Measurements from ENCODE around the gene PDZK1IP1.

Gene PDZK1IP1

DNA sequence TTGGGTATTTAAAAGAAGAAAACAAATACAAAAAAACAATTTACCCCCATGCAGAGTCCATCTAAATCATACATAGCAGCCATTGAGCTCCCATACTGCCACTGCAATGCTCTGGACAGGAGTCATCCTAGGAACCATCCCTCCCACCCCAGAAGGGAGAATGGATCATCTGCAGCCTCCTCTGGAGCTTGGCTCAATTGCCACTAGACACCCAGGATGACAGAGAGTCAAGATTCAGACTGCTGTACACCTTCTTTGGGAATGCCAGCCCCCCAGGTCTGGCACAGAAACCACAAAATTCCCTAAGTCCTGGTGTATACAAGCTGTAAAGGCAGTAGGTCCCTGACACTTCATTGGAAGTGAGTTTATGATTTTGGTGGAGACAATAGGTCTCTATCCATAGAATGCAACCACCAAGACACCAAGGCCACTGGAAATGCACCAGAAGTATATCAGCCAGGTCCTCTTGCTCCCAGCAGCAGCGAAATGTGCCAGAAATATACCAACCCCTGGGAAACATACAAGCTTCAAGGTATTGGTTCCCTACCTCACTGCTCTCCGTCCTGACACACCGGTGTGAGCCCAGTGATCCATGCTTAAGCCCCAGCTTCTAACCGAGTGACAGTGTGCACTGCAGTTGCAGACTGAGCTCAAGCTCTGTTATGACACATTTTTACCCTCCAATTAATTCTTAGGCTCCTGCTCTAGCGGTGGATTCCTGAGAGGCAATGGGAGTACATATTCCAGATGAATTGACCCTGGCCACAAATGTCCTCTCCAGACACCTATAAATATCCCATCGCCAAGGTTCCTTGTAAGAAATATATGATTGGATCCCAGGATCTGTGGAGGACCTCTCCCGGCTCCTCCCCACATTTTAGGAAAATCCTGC, 37.8 kb upstream of the PDZK1IP1 start:
- no peak overlapping the region for H3K4me3 ChIP-seq (ENCODE audit: low read length)
- no peak for TF ChIP-seq ZNF274 (IDR thresholded peaks at IDR 0.05; ENCODE audit: low read depth, low read length)

DNA sequence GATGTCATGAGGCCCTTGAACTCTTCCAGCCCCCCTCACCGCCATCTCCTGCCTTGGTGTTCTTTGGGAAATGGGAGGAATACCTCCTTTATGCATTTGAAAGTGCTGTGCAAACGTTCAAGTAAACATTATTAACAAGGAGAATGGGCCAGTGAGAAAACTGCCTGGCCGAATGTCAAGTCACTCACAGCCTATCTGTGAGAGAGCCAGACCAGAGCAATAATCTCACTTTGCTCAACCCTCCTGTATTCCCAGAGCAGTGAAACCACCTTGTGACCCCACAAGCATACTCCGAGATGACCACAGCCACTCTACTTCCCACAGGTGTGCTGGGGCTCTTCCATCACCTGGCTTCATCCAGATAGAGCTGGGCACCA, 37.0 kb upstream of the PDZK1IP1 start:
- TF ChIP-seq ZNF274 (IDR thresholded peaks at IDR 0.05; ENCODE audit: low read depth, low read length) = no peak
- H3K4me3 ChIP-seq (ENCODE audit: low read length) = no peak overlapping the region

DNA sequence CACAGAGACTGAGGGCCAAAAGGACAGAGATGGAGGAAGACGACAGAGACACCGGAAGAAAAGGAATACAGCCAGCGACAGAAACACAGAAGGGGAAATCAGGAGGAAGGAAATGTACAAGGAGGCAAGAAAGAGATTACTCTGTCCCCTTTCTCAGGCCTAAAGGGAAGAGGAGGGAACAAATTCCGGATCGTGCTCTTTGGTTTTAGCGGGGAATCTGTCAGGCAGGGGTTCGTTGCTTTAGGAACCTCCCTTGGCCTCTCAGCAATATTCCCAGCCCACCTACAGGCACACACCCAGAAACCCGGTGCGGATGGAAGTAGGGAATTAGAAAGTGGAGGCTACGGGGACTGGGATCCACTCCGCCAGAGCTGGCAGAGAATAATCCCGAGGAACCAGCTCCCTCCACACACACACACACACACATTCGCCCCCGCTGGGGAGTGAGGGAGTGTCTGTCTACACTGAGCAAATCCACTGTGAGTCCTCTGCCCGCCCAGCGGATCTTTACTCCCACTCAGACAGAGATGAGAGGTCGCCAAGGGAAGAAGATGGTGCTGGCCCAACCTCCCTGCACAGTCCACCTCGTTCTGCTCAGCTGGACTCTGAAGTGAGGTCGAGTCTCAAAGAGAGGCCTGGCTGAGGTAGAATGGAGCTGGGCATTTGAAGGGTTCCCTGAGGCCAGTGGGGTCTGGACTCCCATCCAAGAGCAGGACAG, 36.4 kb upstream of the PDZK1IP1 start:
- no peak for TF ChIP-seq ZNF274 (IDR thresholded peaks at IDR 0.05; ENCODE audit: low read depth, low read length)
- H3K4me3 ChIP-seq (ENCODE audit: low read length) = no peak overlapping the region

DNA sequence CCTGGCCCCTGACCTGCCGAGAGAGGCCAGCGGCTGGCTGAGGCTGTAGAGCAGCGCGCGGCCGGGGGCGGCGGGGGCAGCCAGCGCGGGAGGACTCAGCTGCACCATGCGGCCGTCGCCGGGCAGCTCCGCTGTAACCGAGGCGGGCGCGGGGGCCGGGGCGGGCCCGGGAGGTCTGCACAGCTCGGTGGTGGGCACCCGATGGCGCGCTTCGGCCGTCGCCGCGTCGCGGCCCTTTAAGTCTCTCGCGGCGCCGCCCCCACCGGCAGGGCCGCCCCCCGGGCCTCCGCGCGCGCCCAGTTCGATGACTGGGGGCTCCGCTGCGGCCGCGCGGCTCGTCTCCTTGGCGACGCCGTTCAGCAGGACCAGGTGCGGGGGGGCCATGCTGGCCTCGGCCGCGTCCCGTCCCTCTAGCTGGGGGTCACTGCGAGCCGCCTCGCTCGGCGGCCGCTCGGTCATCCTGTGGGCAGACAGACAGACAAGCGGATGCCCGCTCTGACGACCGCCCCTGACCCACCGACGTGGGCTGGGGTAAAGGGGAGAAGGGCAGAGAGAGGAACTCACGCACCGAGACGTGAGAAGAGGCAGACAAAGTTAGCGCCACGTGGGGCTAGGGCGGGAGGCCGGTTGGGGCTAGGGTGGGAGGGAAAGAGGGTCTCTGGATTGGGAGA, 35.7 kb upstream of the PDZK1IP1 start:
- H3K4me3 ChIP-seq (ENCODE audit: low read length) = no peak overlapping the region
- TF ChIP-seq ZNF274 (IDR thresholded peaks at IDR 0.05; ENCODE audit: low read depth, low read length) = no peak

DNA sequence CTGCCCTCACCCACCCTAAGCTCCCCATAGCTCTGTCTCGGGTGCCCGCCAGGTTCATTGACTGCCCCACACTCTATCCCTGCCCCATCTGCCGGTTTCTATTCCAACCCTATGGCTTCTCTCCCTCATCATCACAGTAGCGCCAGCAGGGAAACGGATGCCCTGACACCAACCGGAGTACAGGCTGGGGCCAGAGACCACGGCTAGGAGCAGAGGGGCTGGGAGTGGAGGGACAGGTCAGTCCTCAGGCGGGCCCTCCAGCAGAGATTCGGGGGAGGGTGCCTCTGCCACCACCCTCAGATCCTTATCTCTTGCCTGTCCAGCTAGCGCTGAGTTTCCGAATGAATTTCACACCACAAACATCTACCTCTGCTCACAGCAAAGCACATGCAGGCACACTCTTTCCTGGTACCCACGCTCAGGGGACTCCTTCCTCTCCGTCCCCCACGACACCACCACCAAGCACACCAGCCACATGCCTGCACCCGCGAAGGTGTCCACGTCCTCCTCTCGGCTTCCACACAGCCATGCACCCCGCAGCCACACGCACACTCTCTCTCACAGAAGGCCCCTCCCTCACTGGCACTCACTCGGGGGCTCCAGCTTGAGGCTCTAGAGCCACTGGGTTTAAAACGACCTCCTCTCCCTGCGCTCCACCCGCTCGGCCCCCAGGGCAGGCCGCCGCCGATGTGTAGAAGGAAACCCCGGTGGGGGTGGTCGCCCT, 35.0 kb upstream of the PDZK1IP1 start:
- TF ChIP-seq ZNF274 (IDR thresholded peaks at IDR 0.05; ENCODE audit: low read depth, low read length) = no peak

DNA sequence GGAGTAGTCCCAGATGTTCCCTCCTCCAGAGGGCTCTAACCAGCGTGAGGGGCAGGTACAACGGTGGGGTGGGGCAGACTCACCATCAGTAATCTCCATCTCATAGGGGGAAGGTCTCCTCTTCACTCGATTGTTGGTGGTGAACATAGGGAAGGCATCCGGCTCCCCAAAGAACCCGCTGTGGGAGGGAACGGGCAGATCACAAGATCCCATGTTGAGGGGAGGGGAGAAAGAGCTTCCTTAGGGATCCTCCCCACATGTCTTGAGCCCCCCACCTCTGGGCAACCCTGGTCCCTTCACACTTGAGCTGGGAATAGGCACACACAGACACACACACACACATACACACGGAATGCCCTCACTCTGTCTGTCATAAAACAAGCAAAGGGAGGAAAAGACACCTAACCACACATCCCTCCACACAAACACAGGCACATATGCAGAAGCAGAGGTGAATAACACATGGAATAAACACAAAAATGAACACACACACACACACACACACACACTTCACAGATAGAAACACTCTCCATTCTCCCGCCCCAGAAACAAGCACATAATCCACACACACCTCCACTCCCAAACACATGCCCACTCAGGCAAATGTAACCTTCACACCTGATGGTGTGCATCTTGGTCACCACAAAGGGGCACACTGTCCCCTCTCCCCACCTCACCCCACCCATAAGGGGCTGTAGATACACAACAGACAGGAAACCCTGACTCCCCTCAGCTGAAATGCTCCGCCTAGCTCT, 34.3 kb upstream of the PDZK1IP1 start:
- H3K4me3 ChIP-seq (ENCODE audit: low read length) = no peak overlapping the region
- TF ChIP-seq ZNF274 (IDR thresholded peaks at IDR 0.05; ENCODE audit: low read depth, low read length) = no peak

More for the DNA sequence above, 35.0 kb upstream of the PDZK1IP1 start:
- no peak overlapping the region for H3K4me3 ChIP-seq (ENCODE audit: low read length)

DNA sequence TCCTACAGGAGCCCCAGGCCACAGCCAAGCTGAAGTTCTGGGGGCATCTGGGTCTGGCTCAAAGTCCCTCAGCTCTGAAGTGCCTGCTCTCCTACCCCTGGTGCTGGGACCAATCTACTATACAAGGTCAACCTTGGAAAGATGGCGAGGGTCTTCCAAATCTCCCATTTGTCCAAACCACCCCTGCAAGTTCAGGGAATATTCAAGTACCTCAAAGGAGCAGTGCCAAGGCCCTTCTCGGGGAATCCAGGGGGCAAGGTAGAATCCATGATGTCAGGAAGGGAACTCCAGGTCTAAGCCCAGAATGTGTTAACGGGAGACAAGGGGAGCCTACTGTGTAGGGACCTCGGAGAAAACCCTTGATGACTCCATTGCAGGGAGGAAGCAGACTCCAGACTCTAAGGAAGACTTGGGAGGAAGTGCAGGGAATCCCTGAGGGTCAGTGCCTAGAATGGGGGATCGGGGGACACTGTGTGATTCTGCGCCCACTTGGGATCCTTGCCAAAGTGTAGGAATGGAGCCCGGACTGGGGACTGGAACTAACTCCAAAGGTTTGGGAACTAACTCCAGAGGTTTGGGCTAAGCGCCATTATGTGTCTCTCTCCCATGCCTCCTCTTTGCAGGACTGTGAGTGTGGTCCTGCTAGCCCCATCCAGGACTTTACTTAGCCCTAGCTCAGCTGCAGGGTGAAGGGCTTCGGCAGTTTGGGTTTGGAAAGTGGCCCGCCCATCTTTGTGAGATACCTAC, 33.5 kb upstream of the PDZK1IP1 start:
- TF ChIP-seq ZNF274 (IDR thresholded peaks at IDR 0.05; ENCODE audit: low read depth, low read length) = no peak
- H3K4me3 ChIP-seq (ENCODE audit: low read length) = no peak overlapping the region

DNA sequence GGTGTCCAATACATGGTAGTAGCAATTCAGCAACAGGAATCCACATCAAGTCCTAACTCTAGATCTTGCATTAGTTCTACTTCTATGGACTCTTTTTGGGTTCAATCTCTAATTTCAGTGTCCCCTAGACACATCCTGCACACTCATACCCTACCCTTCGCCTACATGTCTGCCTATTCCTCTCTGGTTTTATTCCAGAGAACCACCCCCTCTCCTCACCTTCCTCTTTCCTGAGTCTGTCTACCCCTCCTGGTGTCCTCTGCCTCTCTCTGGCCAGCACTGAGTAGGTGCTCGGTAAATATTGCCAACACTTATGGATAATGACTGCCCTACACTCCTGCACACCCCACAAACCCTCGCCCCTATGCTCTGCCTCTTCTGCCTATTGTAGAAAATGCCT, 32.6 kb upstream of the PDZK1IP1 start:
- no peak overlapping the region for H3K4me3 ChIP-seq (ENCODE audit: low read length)
- TF ChIP-seq ZNF274 (IDR thresholded peaks at IDR 0.05; ENCODE audit: low read depth, low read length) = no peak

DNA sequence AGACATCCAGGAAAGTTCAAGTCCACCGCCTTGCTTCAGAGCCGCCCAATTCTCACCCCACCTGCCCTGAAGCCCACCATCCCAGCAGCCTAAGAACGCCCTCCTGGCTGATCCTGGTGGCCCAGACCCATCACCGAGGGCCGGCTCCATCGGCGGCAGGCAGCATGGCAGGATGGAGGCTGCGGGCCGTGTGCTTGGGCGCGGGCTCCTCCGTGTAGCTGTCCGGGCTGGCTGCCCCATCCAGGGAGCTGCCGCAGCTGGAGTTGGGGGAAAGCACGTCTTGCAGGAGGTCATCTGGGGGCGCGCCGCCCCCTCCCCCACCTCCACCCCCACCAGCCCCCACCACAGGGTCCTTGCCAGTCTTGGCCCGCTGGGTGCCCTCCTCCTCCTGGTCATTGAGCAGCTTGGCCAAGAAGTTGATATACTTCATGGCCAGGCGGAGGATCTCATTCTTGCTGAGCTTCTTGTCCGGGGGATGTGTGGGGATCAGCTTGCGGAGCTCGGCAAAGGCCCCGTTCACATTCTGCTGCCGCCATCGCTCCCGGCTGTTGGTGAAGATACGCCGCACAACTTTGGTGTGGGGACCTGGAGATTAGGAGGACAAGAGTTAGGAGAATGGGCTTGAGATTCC, 29.9 kb upstream of the PDZK1IP1 start:
- H3K4me3 ChIP-seq (ENCODE audit: low read length) = no peak overlapping the region
- no peak for TF ChIP-seq ZNF274 (IDR thresholded peaks at IDR 0.05; ENCODE audit: low read depth, low read length)

DNA sequence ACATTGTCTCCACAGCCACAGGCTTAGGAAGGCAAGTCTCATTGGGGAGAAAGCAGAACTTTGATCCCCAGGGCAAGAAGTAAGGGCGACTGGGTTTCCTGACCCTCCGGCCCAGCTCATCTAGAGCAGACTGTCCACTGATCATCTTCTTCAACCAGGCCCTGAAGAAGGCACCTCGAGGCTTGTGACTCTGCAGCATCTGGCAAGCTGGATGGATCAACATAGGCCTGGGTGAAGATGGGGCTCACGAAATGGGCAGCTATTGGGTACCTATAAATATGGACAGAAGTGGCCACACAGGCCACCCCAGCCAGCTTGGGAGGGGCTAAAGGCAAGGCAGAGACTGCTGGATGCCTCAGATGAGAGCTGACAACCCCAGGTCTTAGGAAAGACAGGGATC, 29.2 kb upstream of the PDZK1IP1 start:
- TF ChIP-seq ZNF274 (IDR thresholded peaks at IDR 0.05; ENCODE audit: low read depth, low read length) = no peak
- H3K4me3 ChIP-seq (ENCODE audit: low read length) = no peak overlapping the region

DNA sequence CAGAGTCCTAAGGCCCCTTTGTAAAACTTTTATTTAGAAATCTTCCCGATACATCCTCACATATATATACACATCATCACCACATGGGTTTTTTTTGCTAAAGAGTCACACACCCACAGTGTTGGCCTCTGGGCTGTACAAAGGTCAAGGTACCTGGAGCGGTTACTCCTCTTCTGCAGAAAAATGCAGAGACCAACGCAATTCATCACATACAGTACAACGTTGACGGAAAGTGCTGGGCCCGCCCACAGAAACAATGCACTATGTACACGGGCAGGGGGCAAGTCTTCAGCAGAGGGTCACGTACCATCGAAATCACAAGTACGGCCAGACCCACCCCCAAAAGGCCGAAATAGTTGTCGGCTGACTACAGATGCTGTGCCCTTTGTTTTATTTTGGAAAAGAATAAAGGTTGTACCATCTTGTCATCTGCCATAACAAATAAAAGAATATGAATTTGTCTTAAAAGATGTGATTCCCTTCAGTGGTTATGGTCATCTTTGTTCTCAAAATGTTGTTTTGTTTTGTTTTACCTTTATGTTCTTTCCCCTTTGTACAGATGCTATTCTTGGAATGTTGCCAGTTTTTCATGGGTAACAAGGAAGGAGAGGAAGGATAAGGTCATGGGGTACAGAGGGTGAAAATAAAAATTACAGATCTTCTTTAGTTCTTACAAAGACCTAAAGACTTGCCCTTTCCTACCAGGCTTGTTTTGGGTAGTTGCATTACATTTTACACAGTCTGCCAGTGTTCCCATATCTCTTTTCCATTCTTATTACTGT, 26.6 kb upstream of the PDZK1IP1 start:
- TF ChIP-seq ZNF274 (IDR thresholded peaks at IDR 0.05; ENCODE audit: low read depth, low read length) = no peak
- H3K4me3 ChIP-seq (ENCODE audit: low read length) = no peak overlapping the region

DNA sequence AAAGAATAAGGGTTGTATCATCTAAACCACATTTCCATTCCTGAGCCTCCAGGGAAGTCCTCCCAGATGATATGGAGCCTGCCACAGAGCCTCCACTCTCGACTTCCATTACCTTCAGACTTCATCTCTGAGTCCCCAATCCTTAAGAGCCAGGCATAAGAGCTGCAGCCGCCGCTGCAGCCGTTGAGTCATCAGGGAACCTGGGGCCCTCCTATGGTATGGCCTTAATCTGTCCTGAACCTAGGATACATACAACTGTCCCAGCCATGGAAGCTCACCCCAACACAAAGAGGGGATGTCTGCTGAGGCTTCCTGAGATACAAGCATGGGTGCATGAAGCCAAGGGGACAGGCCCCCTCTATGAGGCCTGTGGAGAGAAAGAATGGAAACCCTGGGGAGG, 25.9 kb upstream of the PDZK1IP1 start:
- no peak for TF ChIP-seq ZNF274 (IDR thresholded peaks at IDR 0.05; ENCODE audit: low read depth, low read length)
- no peak overlapping the region for H3K4me3 ChIP-seq (ENCODE audit: low read length)

All from GM08714 (cell line).